Measurements from ENCODE around the gene CAMK4. TPM values are rescaled to one million over a fixed set of nuclear protein-coding genes. Genes with fewer than 3 reads are reported as not detected.

CAMK4 gene
- total RNA-seq, 1 experiment from 2014 or later = 10.6 TPM

DNA sequence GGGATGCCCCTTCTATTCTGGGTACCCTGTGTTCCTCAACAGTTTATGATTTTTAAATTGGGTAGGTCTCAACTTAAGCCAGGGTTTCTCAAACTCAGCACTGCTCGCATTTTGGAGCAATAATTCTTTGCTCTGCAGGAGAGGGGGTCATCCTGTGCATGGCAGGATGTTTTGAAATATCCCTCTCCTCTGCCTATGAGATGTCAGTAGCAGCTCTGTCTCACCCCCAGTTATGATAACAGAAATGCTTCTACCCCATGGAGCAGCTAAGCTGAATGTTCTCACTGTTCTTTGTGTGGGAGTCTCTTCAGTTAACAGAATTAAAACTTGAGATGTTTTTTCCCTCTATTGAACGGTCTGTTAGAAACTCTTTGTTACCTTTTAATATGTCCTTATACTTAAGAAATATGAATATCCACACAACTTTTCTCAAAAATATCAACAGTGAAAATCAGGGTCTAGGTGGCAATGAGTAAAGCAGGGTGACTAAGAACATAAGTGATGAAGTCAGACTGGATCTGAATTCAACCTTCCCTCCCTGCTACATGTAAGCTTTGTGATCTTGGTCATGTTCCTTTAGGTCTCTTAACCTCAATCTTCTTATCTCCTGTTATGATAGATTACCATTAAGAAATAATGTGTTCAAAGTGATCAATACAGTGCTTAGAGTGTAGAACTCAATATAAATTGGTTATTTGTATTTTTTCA is 89.0 kb downstream of the CAMK4 start:
- Mint-ChIP-seq H3K9me3 (no peaks in the 10 kb centered on the region), H3K27ac (no peak overlapping the region), H3K27me3 (ENCODE audit: low read depth) (no peaks in the 10 kb centered on the region), H3K4me1 (peaks cover 16% of the 10 kb centered on the region), H3K4me3 (no peak overlapping the region), H3K36me3 (no peaks in the 10 kb centered on the region)
- ChIA-PET POLR2A (no interaction called here), CTCF (interaction anchor here (4.6 kb wide), 1 partner anchor 148 kb away, joined by 11 read pairs; no protein-coding TSS in a partner anchor)
- ATAC-seq (no peak), DNase-seq (ENCODE audit: low spot score) (no peak)
- no peak for TF ChIP-seq ATF1 (CRISPR knock-in tag; IDR thresholded peaks at IDR 0.05)
- no peak for TF ChIP-seq PRRX2 (CRISPR knock-in tag; IDR thresholded peaks at IDR 0.05)
- TF ChIP-seq, protein P1, sequence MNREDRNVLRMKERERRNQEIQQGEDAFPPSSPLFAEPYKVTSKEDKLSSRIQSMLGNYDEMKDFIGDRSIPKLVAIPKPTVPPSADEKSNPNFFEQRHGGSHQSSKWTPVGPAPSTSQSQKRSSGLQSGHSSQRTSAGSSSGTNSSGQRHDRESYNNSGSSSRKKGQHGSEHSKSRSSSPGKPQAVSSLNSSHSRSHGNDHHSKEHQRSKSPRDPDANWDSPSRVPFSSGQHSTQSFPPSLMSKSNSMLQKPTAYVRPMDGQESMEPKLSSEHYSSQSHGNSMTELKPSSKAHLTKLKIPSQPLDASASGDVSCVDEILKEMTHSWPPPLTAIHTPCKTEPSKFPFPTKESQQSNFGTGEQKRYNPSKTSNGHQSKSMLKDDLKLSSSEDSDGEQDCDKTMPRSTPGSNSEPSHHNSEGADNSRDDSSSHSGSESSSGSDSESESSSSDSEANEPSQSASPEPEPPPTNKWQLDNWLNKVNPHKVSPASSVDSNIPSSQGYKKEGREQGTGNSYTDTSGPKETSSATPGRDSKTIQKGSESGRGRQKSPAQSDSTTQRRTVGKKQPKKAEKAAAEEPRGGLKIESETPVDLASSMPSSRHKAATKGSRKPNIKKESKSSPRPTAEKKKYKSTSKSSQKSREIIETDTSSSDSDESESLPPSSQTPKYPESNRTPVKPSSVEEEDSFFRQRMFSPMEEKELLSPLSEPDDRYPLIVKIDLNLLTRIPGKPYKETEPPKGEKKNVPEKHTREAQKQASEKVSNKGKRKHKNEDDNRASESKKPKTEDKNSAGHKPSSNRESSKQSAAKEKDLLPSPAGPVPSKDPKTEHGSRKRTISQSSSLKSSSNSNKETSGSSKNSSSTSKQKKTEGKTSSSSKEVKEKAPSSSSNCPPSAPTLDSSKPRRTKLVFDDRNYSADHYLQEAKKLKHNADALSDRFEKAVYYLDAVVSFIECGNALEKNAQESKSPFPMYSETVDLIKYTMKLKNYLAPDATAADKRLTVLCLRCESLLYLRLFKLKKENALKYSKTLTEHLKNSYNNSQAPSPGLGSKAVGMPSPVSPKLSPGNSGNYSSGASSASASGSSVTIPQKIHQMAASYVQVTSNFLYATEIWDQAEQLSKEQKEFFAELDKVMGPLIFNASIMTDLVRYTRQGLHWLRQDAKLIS (CRISPR knock-in tag; IDR thresholded peaks at IDR 0.05; ENCODE audit: borderline replicate concordance) = no peak
- no peak for TF ChIP-seq NFATC4 (CRISPR knock-in tag; IDR thresholded peaks at IDR 0.05)
- TF ChIP-seq NR3C1 (CRISPR knock-in tag; conservative IDR thresholded peaks at IDR 0.05; ENCODE audit: low read depth) = no peak
- TF ChIP-seq ZNF263 (CRISPR knock-in tag; IDR thresholded peaks at IDR 0.05; ENCODE audit: low read depth) = no peak
- TF ChIP-seq ZNF396 (CRISPR knock-in tag; IDR thresholded peaks at IDR 0.05; ENCODE audit: borderline replicate concordance) = no peak
- TF ChIP-seq, protein P2, sequence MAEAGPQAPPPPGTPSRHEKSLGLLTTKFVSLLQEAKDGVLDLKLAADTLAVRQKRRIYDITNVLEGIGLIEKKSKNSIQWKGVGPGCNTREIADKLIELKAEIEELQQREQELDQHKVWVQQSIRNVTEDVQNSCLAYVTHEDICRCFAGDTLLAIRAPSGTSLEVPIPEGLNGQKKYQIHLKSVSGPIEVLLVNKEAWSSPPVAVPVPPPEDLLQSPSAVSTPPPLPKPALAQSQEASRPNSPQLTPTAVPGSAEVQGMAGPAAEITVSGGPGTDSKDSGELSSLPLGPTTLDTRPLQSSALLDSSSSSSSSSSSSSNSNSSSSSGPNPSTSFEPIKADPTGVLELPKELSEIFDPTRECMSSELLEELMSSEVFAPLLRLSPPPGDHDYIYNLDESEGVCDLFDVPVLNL (CRISPR knock-in tag; IDR thresholded peaks at IDR 0.05; ENCODE audit: borderline replicate concordance, low read depth) = no peak

DNA sequence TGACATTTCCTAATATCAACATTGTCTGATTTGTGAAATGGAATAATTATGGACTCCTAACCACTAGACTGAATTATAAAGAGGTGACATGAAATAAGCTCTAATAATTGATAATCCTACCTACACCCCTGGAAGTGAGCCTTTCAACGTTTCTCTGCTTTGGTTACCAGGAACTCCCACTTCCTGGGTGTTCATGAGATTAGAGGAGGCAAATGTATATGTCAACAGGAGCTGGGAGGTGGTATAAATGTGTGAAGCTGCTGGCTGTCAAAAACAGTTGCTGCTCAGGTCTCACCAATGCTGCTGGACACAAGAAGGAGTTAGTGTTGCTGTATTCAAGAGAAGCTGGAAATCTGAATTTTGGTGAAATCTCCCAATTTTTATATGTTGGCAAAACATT is 96.8 kb downstream of the CAMK4 start:
- TF ChIP-seq, protein P3, sequence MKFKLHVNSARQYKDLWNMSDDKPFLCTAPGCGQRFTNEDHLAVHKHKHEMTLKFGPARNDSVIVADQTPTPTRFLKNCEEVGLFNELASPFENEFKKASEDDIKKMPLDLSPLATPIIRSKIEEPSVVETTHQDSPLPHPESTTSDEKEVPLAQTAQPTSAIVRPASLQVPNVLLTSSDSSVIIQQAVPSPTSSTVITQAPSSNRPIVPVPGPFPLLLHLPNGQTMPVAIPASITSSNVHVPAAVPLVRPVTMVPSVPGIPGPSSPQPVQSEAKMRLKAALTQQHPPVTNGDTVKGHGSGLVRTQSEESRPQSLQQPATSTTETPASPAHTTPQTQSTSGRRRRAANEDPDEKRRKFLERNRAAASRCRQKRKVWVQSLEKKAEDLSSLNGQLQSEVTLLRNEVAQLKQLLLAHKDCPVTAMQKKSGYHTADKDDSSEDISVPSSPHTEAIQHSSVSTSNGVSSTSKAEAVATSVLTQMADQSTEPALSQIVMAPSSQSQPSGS (CRISPR knock-in tag; IDR thresholded peaks at IDR 0.05; ENCODE audit: borderline replicate concordance, low read depth) = no peak
- TF ChIP-seq CREB1 (CRISPR knock-in tag; IDR thresholded peaks at IDR 0.05) = no peak
- TF ChIP-seq, protein P4, sequence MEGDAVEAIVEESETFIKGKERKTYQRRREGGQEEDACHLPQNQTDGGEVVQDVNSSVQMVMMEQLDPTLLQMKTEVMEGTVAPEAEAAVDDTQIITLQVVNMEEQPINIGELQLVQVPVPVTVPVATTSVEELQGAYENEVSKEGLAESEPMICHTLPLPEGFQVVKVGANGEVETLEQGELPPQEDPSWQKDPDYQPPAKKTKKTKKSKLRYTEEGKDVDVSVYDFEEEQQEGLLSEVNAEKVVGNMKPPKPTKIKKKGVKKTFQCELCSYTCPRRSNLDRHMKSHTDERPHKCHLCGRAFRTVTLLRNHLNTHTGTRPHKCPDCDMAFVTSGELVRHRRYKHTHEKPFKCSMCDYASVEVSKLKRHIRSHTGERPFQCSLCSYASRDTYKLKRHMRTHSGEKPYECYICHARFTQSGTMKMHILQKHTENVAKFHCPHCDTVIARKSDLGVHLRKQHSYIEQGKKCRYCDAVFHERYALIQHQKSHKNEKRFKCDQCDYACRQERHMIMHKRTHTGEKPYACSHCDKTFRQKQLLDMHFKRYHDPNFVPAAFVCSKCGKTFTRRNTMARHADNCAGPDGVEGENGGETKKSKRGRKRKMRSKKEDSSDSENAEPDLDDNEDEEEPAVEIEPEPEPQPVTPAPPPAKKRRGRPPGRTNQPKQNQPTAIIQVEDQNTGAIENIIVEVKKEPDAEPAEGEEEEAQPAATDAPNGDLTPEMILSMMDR (IDR thresholded peaks at IDR 0.05) = no peak
- TF ChIP-seq, protein P5, sequence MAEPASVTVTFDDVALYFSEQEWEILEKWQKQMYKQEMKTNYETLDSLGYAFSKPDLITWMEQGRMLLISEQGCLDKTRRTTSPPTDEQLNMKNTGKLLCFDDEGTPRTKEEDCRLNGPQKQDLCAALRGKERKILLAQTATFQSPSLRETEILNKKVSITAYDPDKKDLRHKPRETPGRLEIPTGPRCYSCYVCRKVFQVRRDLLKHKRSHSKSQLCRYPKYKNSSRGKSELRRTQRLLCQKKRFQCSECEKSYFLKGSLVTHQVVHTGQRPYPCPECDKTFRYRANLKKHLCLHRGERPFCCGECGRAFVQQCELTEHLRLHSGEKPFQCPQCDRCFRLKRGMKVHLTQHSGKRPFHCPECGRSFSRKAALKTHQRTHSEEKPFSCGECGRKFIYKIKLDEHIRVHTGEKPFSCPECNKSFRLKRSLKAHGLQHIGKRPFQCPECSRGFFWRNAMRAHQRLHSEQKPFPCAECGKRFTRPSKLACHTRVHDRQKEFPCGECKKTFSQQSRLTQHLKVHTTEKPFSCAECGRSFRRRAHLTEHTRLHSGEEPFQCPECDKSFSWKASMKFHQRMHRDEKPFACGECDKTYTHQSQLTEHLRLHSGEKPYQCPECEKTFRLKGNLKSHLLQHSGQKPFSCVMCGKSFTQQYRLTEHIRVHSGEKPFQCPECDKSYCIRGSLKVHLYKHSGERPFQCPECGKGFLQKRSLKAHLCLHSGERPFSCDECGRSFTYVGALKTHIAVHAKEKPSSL (CRISPR knock-in tag; conservative IDR thresholded peaks at IDR 0.05) = no peak
- no peak for TF ChIP-seq ELF4 (CRISPR knock-in tag; IDR thresholded peaks at IDR 0.05; ENCODE audit: low read depth)
- Mint-ChIP-seq H3K36me3 (no peaks in the 10 kb centered on the region), H3K4me3 (no peak overlapping the region), H3K27ac (no peak overlapping the region), H3K9me3 (peaks cover 11% of the 10 kb centered on the region), H3K4me1 (no peaks in the 10 kb centered on the region), H3K27me3 (ENCODE audit: low read depth) (no peaks in the 10 kb centered on the region)
- POLR2A ChIA-PET = no interaction called here
- ATAC-seq (no peak), DNase-seq (ENCODE audit: low spot score) (no peak)
- CTCF ChIA-PET = interaction anchor here (1.2 kb wide), 1 partner anchor 140 kb away, joined by 3 read pairs; no protein-coding TSS in a partner anchor
